ENCODE results near the gene KAT6B.

KAT6B gene

DNA sequence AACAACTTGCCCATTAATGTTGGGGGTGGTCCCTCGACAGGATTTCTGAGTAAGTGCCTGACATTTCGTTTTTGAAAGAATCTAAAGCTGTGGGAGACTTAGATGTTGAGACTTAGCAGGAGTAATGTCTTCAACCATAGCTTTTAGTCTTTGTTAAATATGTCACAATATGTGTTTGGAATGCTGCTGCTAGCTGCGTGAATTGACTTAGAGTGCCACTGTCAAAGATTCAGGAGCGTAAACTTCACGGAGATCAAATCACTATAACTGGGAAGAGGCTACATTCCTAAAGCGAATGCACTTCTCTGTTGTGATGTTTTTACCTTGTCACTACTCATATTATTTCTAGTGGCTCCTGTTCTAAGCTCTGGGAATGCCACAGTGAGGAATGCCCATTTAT is 193.8 kb downstream of the KAT6B start (continued):
- TF ChIP-seq ZNF530 (tag by site-specific recombination; IDR thresholded peaks at IDR 0.05; ENCODE audit: low read depth) (no peak), ZNF555 (tag by site-specific recombination; conservative IDR thresholded peaks at IDR 0.05) (no peak), ZNF670 (tag by site-specific recombination; IDR thresholded peaks at IDR 0.05; ENCODE audit: low read depth) (no peak), ZNF423 (tag by site-specific recombination; IDR thresholded peaks at IDR 0.05) (no peak), ZNF701 (tag by site-specific recombination; IDR thresholded peaks at IDR 0.05) (no peak), ZNF76 (tag by site-specific recombination; IDR thresholded peaks at IDR 0.05; ENCODE audit: borderline replicate concordance, low read depth) (no peak), ZNF341 (tag by site-specific recombination; IDR thresholded peaks at IDR 0.05; ENCODE audit: low read depth) (no peak), KLF7 (tag by site-specific recombination; IDR thresholded peaks at IDR 0.05; ENCODE audit: borderline replicate concordance) (no peak)
- TF ChIP-seq, protein P1, sequence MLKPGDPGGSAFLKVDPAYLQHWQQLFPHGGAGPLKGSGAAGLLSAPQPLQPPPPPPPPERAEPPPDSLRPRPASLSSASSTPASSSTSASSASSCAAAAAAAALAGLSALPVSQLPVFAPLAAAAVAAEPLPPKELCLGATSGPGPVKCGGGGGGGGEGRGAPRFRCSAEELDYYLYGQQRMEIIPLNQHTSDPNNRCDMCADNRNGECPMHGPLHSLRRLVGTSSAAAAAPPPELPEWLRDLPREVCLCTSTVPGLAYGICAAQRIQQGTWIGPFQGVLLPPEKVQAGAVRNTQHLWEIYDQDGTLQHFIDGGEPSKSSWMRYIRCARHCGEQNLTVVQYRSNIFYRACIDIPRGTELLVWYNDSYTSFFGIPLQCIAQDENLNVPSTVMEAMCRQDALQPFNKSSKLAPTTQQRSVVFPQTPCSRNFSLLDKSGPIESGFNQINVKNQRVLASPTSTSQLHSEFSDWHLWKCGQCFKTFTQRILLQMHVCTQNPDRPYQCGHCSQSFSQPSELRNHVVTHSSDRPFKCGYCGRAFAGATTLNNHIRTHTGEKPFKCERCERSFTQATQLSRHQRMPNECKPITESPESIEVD (tag by site-specific recombination; IDR thresholded peaks at IDR 0.05), result no peak

DNA sequence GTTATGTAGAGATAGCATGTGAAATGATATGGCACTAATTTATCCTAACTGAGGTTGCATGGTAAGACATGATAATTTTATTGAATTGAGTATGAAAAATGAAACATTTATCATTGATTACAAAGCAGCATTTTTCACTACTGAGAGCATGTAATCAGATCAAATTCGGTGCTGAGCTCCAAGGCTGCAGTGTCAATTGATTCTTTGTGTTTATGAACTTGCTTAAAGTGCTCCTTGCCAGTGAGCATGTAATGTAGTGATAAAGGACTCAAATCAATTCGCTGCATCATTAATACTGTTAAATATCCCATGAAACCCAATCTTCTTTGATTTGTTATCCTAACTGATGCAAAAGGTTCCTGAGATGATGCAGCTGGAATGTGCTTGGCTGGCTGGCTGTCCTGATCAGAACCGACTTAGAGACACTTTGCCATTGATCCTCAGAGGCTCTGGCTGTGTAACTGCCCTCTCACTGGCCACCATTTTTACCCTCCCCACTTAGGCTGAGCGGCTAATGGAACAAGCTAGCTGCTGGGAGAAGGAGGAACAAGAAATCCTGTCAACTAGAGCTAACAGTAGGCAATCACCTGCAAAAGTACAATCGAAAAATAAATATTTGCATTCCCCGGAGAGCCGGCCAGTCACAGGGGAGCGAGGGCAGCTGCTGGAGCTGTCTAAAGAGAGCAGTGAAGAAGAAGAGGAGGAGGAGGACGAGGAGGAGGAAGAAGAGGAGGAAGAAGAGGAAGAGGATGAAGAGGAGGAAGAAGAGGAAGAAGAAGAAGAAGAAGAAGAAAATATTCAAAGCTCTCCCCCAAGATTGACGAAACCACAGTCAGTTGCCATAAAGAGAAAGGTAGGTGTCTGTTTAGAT is 195.2 kb downstream of the KAT6B start:
- Histone ChIP-seq H3K4me1 (ENCODE audit: control insufficient read depth, insufficient read depth, low read length) (peaks cover 17% of the 10 kb centered on the region; the same call in 1 of the 2 replicates), H3K36me3 (ENCODE audit: control insufficient read depth in 2 of 2, insufficient read depth in 1 of 2, low read length in 2 of 2) (peaks cover 7 to 13% of the 10 kb centered on the region in 2 experiments; a peak in 2 of 3 replicates), H3K9me3 (ENCODE audit: control insufficient read depth, insufficient read depth, low read depth, low read length) (no peaks in the 10 kb centered on the region), H3K4me3 (ENCODE audit: low read depth, low read length) (no peak overlapping the region), H3K27ac (ENCODE audit: extremely low read depth, low read depth, low read length) (peak overlapping the region; percentile 28; the same call in 1 of the 2 replicates)
- ChIA-PET CTCF (interaction anchor here (0.7 to 3.0 kb wide), 21 partner anchors 11 to 914 kb away, joined by 3 to 25 read pairs (median 4); partner anchors contain the start of gene COMTD1), POLR2A (no interaction called here)
- TF ChIP-seq ZNF610 (tag by site-specific recombination; IDR thresholded peaks at IDR 0.05; ENCODE audit: borderline replicate concordance) (no peak), ZNF785 (tag by site-specific recombination; IDR thresholded peaks at IDR 0.05) (no peak), ZNF366 (tag by site-specific recombination; conservative IDR thresholded peaks at IDR 0.05) (peak; percentile 77), ZNF777 (tag by site-specific recombination; IDR thresholded peaks at IDR 0.05; ENCODE audit: borderline replicate concordance) (no peak), ZNF10 (tag by site-specific recombination; IDR thresholded peaks at IDR 0.05) (no peak), GLI2 (tag by site-specific recombination; IDR thresholded peaks at IDR 0.05; ENCODE audit: borderline replicate concordance, low read depth) (no peak), ZBTB17 (tag by site-specific recombination; IDR thresholded peaks at IDR 0.05) (peak; percentile 59; the same call in 1 of the 2 replicates), ZNF658 (tag by site-specific recombination; IDR thresholded peaks at IDR 0.05) (no peak), BCL11B (tag by site-specific recombination; IDR thresholded peaks at IDR 0.05; ENCODE audit: low read depth) (0 out of 2 replicates have a peak, but pooled peaks have one; percentile 40), ZNF707 (tag by site-specific recombination; IDR thresholded peaks at IDR 0.05) (no peak), ZNF16 (tag by site-specific recombination; IDR thresholded peaks at IDR 0.05; ENCODE audit: low read depth) (no peak), ZNF266 (tag by site-specific recombination; IDR thresholded peaks at IDR 0.05; ENCODE audit: low read depth) (no peak), ZNF140 (tag by site-specific recombination; IDR thresholded peaks at IDR 0.05) (no peak), TRIM28 (IDR thresholded peaks at IDR 0.05; ENCODE audit: borderline replicate concordance, low read length) (0 out of 2 replicates have a peak, but pooled peaks have one; percentile 12), FEZF1 (tag by site-specific recombination; IDR thresholded peaks at IDR 0.05) (peak; percentile 98)
- TF ChIP-seq, protein P2, sequence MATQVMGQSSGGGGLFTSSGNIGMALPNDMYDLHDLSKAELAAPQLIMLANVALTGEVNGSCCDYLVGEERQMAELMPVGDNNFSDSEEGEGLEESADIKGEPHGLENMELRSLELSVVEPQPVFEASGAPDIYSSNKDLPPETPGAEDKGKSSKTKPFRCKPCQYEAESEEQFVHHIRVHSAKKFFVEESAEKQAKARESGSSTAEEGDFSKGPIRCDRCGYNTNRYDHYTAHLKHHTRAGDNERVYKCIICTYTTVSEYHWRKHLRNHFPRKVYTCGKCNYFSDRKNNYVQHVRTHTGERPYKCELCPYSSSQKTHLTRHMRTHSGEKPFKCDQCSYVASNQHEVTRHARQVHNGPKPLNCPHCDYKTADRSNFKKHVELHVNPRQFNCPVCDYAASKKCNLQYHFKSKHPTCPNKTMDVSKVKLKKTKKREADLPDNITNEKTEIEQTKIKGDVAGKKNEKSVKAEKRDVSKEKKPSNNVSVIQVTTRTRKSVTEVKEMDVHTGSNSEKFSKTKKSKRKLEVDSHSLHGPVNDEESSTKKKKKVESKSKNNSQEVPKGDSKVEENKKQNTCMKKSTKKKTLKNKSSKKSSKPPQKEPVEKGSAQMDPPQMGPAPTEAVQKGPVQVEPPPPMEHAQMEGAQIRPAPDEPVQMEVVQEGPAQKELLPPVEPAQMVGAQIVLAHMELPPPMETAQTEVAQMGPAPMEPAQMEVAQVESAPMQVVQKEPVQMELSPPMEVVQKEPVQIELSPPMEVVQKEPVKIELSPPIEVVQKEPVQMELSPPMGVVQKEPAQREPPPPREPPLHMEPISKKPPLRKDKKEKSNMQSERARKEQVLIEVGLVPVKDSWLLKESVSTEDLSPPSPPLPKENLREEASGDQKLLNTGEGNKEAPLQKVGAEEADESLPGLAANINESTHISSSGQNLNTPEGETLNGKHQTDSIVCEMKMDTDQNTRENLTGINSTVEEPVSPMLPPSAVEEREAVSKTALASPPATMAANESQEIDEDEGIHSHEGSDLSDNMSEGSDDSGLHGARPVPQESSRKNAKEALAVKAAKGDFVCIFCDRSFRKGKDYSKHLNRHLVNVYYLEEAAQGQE (tag by site-specific recombination; IDR thresholded peaks at IDR 0.05), result no peak
- TF ChIP-seq, protein P3, sequence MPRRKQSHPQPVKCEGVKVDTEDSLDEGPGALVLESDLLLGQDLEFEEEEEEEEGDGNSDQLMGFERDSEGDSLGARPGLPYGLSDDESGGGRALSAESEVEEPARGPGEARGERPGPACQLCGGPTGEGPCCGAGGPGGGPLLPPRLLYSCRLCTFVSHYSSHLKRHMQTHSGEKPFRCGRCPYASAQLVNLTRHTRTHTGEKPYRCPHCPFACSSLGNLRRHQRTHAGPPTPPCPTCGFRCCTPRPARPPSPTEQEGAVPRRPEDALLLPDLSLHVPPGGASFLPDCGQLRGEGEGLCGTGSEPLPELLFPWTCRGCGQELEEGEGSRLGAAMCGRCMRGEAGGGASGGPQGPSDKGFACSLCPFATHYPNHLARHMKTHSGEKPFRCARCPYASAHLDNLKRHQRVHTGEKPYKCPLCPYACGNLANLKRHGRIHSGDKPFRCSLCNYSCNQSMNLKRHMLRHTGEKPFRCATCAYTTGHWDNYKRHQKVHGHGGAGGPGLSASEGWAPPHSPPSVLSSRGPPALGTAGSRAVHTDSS (tag by site-specific recombination; IDR thresholded peaks at IDR 0.05), result peak; percentile 100
- TF ChIP-seq, protein P4, sequence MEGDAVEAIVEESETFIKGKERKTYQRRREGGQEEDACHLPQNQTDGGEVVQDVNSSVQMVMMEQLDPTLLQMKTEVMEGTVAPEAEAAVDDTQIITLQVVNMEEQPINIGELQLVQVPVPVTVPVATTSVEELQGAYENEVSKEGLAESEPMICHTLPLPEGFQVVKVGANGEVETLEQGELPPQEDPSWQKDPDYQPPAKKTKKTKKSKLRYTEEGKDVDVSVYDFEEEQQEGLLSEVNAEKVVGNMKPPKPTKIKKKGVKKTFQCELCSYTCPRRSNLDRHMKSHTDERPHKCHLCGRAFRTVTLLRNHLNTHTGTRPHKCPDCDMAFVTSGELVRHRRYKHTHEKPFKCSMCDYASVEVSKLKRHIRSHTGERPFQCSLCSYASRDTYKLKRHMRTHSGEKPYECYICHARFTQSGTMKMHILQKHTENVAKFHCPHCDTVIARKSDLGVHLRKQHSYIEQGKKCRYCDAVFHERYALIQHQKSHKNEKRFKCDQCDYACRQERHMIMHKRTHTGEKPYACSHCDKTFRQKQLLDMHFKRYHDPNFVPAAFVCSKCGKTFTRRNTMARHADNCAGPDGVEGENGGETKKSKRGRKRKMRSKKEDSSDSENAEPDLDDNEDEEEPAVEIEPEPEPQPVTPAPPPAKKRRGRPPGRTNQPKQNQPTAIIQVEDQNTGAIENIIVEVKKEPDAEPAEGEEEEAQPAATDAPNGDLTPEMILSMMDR (tag by site-specific recombination; IDR thresholded peaks at IDR 0.05), result no peak

All from HEK293 (cell line).